Hematopoietic multipotent progenitor cell treated with erythropoietin and hydrocortisone succinate and interleukin-3 and kit ligand, for 8 days (in vitro differentiated cells): Measurements from ENCODE around the gene WDR59.

Experiments used
- DNase-seq: peaks from one replicate; pipeline ENCODE4 v3.0.0-alpha.2; 2015

WDR59 gene

DNA sequence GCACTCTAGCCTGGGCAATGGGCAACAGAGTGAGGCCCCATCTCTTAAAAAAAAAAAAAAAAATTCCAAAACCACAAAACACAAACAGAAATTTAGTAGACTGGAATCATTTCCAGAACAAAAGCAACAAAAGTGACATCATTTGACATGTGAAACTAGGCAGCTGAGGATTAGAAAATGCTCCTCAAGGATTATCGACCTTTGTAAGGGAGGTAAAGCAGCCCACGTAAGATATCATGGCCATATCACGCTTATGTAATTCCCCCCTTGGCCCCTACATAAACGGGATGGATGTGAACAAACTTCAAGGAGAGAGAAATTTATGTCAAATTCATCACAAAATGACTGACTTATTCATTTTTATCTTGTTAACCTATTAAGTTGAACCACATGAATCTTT lies 83.3 kb downstream of the WDR59 start:
- DNase-seq: no peak

GRCh38 chr16:74899816-74900215 lies 85.1 kb downstream of the WDR59 start:
- no peak for DNase-seq

- DNase-seq: no peak
Measured at GRCh38 chr16:74898659-74899058, 86.3 kb downstream of the WDR59 start.

GRCh38 chr16:74896389-74897370 lies 88.2 kb downstream of the WDR59 start:
- DNase-seq: no peak

- no peak for DNase-seq
Measured at GRCh38 chr16:74893541-74893940, 91.4 kb downstream of the WDR59 start.

DNA sequence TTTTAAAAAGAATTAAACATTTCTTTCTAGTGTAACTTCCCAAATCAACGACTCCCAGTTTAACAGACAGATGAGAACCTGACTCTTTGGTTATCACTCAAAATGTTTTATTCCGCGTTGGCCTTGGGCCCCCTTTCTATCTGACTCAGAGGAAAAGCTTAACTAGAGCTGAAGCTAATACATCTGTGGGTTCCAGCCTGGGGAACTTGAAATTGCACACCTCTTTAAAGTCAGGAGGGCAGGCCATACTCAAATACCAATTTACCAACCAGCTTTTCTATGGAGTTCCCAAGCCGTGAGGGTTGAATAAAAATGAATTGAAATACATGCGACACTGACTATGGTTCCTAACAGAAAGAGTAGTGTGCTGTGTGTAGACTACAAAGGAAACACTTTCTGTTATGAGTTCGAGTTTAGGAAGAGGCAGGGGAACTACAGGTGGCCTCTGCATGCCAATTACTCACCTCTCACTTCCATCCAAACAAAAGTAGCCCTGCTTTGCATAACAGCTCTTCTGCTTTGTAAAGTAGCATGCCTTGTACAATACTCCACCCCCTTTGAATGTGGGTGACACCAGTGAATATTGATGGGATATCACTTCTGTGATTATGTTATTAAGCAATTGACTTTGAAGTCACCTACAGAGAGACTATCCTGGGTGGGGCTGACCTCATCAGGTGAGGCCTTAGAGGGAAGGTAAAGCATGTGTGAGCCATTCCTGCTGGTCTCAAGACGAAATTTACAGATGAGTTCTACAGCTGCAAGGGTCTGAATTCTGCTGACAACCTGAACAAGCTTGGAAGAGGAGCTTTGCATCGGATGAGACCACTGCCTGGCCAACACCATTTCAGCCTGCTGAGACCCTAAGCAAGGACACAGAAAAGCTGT lies 92.1 kb downstream of the WDR59 start:
- DNase-seq: no peak

DNA sequence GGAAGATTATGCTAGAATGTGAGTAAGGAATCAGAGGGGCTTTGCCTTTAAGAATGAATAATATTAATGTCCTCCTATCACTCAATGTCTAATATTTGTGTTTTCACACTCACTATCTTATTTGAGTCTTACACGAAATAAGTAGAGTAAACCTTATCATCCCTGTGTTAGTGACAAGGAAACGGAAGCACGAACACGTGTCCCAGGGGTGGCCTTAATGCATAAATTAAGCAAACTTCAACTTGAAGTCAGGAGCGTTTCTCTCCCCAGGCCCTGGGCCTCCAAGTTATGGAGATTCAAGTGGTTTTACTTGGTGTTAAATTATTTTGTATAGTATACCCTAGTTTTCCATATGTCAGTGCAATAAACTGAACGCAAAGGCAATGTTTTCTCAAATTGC lies 96.0 kb downstream of the WDR59 start:
- DNase-seq: no peak

DNA sequence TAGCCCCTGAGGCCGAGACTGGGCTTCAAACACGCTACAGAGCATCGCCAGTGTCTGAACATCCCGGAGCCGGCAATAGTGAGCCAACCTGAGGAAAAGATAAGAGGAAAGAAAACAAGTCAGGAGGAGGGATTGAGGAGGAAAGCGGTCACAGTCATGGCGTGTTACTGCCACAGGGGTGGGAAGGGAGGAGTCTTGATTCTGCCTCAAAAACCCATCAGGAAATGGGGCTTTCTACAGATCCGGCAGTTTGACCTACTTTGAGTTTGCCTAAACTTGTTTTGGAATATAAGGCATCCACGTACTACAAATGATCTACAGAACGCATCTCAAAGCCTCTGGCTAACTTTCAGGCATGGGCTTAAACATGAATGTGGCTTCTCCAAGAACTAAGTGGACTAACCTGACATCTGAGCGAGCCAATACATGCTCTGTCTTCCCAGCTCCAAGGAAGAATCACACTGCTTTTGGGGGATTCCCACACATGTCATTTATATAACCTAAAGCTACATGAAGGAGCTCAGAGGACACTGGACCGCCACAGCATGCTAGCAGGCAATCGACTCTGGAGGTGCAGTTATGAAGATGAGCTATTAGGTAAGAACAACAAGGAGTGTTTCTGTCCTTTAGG lies 96.6 kb downstream of the WDR59 start:
- DNase-seq: no peak

DNA sequence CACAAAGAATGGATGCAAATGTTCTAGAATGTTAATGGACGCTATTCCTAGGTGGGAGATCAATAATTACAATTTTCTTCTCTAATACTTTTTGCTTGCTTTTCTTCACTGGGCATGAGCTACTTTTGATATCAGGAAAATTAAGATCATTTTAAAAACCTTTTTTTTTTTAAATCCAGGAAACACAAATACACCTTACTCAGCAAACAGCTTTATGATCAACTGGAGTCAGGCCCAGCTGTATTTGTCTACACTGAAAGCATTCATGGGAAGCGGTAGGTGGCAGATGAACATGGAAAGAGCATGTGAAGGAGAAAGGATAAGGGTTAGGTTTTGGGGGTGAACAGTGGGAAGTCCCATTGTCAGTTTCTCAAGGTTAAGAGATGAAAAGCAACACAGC lies 97.8 kb downstream of the WDR59 start:
- no peak for DNase-seq

GRCh38 chr16:74877706-74878105 lies 107.2 kb downstream of the WDR59 start:
- DNase-seq: no peak

GRCh38 chr16:74874912-74875546 lies 109.9 kb downstream of the WDR59 start:
- DNase-seq: no peak

- DNase-seq: no peak
Measured at GRCh38 chr16:74874123-74874522, 110.8 kb downstream of the WDR59 start.

GRCh38 chr16:74872302-74872701 lies 112.6 kb downstream of the WDR59 start:
- no peak for DNase-seq

DNA sequence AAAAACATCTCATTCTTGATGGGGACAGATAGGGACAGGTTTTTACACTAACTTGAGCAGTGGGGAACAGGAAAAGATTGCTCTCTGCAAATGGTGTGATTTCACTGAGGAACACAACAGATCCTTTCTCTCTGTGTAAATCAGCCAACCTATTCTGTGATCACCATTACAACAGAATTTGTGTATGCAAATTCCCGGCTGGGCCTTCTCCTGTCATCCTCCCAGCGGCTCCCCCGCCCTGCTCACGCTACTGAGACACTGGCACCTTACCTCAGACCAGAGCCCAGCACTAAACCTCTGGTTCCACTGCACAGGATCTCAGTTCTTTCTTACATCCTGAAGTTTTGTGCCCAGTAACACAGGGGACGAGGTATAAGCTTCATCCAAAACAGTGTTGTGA lies 113.3 kb downstream of the WDR59 start:
- no peak for DNase-seq

DNA sequence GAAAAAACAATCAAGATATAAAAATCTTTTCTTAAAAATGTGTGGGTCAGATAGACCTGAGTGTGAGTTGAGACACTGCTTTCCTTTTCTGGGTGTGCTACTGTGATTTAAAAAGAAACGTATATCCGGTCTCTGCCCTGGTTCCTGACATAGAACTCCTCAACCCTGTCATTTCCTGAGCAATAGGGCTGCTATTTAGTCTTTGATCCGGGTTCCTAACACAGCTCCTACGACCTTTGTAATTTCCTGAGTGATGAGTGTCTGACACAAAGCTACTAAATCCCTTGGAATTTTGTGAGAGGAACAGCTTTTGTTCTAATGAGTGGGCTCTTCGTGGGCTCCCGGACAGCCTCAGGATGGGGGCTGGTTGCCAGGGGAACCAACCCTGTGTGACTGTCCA lies 116.4 kb downstream of the WDR59 start:
- DNase-seq: no peak

- no peak for DNase-seq
Measured at GRCh38 chr16:74868035-74868434, 116.9 kb downstream of the WDR59 start.

DNA sequence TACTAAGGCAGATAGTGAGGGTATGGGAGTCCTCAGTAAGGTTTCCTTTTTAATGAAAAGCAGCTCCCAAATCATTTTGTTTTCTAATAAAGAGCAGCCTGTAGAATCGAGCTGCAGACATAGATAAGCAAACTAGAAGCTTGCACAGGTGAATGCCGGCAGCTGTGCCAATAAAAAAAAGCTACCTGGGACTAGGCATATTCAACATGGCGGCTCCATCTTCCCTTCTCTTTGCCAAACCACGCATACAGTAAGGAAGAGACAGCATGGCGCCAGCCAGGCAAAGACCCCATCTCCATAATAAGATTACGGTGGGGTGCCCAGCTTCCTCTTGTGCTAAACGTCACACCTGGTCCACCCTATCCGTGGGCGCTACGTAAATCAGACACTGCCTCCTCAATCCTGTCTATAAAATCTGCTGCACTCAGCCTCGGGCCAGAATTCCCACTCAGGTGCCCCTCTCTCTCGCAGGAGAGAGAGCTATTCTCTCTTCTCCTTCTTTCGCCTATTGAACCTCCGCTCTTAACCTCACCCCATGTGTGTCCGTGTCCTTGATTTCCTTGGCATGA lies 117.6 kb downstream of the WDR59 start:
- no peak for DNase-seq

GRCh38 chr16:74865922-74866598 lies 118.9 kb downstream of the WDR59 start:
- no peak for DNase-seq

DNA sequence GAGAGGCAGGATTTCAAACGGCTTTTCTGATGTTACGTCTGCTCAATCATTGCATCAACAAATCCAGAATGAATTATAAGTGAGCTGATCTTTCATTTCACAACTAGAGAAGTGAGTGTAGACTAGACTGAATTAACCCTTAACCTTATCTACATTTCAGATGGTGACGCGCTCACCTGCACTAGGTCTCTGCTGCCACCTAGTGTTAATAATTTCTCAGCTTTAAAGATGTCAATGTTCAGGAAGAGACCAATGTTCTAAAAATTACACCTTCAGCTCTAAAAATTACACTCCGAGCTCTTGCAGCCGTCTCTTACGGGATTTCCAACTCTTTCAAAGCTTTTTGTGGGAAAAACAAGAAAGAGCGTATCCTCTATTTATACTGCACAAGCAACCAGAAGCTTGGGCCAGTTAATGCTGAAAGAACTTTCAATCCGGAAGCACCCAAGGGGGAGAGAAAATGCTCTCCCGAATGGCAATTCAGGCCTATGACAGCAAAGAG lies 122.1 kb downstream of the WDR59 start:
- DNase-seq: peak; percentile 76

DNA sequence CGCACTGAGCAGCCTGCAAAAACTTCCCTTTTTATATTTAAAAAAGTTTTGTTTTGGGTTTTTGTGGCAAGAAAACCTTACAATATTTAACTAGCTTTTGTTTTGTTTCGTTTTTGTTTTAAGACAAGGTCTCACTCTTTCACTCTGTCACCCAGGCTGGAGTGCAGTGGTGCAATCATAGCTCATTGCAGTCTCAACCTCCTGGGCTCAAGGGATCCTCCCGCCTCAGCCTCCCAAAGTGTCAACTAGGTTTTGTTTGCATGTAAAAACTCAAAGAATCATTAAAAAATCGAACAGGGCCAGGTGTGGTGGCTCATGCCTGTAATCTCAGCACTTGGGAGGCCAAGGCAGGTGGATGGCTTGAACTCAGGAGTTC lies 132.4 kb downstream of the WDR59 start:
- no peak for DNase-seq

DNA sequence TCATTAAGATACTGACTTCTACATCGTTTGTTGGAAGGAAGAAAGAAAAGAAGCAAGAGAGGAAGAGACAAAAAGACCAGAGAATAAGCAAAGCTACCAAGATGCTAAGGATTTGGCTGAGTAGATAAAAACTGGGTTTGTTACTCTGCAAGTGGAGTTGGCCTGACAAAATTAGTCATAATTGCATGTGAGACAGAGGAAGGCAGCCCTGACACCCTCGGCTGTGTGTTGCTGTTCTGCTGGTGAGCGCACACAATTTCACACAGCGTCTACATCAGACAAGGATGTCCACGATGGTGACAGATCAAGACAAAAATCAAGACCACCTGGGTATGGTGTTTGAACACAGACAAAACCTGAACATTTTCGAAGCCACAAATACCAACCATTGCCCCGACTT lies 134.9 kb downstream of the WDR59 start:
- DNase-seq: no peak

- DNase-seq: no peak
Measured at GRCh38 chr16:74847202-74847601, 137.7 kb downstream of the WDR59 start.
